Right ventricle myocardium inferior (tissue), 1 donor: ENCODE measurements around the gene AVP. TPM values are rescaled to one million over a fixed set of nuclear protein-coding genes. Genes with fewer than 3 reads are reported as not detected.
A peak's percentile ranks its signal among the peaks of the same experiment; 100 is the strongest.
"Not testable (repeated sequence)": the region's sequence is repeated elsewhere in the genome, so short reads cannot be mapped to it uniquely, and the experiment has no call there.

ENCODE experiments used
- ATAC-seq: fragments of 200-7000 bp; cut with Tn5 transposase; one replicate; pipeline ENCODE4 v1.9.1; 2020; ENCODE audit warnings: mild to moderate bottlenecking, moderate library complexity
- DNase-seq: peaks from one replicate; pipeline ENCODE4 v3.0.0; 2021; ENCODE audit errors: missing footprints
- intact Hi-C: fragments of 100-400 bp; cut with DNase I; formaldehyde crosslinking; loops from one replicate; pipeline ENCODE4 v1.11.0; 2022
- long read RNA-seq: library from polyadenylated mRNA; unstranded; transcript quantifications from one replicate; pipeline ENCODE4 v2.0.0, GENCODE V29; 2021
- total RNA-seq: library from RNA; stranded (reverse); fragmentation: NEBNext Ultra II Directional; extraction: Animal tissue kit (Norgen Biotek cat#: 25700); gene quantifications from one replicate; pipeline ENCODE4 v1.2.1, GENCODE V29; 2021
- donor health status: DM: no; HTN: yes; CAD: no; lungs with severe emphysema.

AVP gene
- 0.84 TPM for total RNA-seq
- long read RNA-seq, partial matches to known transcripts, result 1 of 1 reads
- long read RNA-seq, other reads (novel, unspliced or antisense), result 0 of 1 reads

- ATAC-seq (no peak), DNase-seq (no peak)
- intact Hi-C loops, result no loop called here
Measured at GRCh38 chr20:3084283-3084985, at the start of gene AVP. Gene AVP (minus strand): TSS chr20:3084724. CDS start chr20:3084674, 50 bp downstream.

- intact Hi-C loops, result no loop called here
- ATAC-seq, result no peak
- DNase-seq, result no peak
Measured at GRCh38 chr20:3134151-3134550, 49.6 kb upstream of the AVP start.

GRCh38 chr20:3133155-3133554, 48.6 kb upstream of the AVP start:
- ATAC-seq (no peak), DNase-seq (no peak)
- intact Hi-C loops, result no loop called here

GRCh38 chr20:3130051-3130600, 45.6 kb upstream of the AVP start:
- ATAC-seq (no peak), DNase-seq (no peak)
- intact Hi-C loops, result no loop called here

- intact Hi-C loops, result no loop called here
- ATAC-seq (no peak), DNase-seq (no peak)
Measured at GRCh38 chr20:3129094-3129493, 44.6 kb upstream of the AVP start.

- DNase-seq (no peak), ATAC-seq (no peak)
- intact Hi-C loops, result no loop called here
Measured at GRCh38 chr20:3128275-3128984, 43.9 kb upstream of the AVP start.

GRCh38 chr20:3126527-3126859, 42.0 kb upstream of the AVP start:
- no peak for ATAC-seq
- DNase-seq, result no peak
- intact Hi-C loops, result no loop called here

GRCh38 chr20:3125776-3126526, 41.4 kb upstream of the AVP start:
- ATAC-seq, DNase-seq, intact Hi-C loops: not testable (repeated sequence)

GRCh38 chr20:3124773-3125560, 40.4 kb upstream of the AVP start:
- ATAC-seq, DNase-seq, intact Hi-C loops: not testable (repeated sequence)

GRCh38 chr20:3124163-3124562, 39.6 kb upstream of the AVP start:
- intact Hi-C loops, result not testable (repeated sequence)

GRCh38 chr20:3123542-3123941, 39.0 kb upstream of the AVP start:
- DNase-seq (no peak), ATAC-seq (no peak)
- intact Hi-C loops, result no loop called here

More at GRCh38 chr20:3124163-3124562, 39.6 kb upstream of the AVP start:
- not testable (repeated sequence) for DNase-seq, ATAC-seq

GRCh38 chr20:3121955-3122610, 37.6 kb upstream of the AVP start:
- intact Hi-C loops, result no loop called here
- no peak for ATAC-seq

GRCh38 chr20:3121271-3121911, 36.9 kb upstream of the AVP start:
- DNase-seq (no peak), ATAC-seq (no peak)
- intact Hi-C loops, result no loop called here

More at GRCh38 chr20:3121955-3122610, 37.6 kb upstream of the AVP start:
- no peak for DNase-seq

- intact Hi-C loops, result no loop called here
- DNase-seq (no peak), ATAC-seq (no peak)
Measured at GRCh38 chr20:3119044-3119443, 34.5 kb upstream of the AVP start.

GRCh38 chr20:3117839-3118379, 33.4 kb upstream of the AVP start:
- intact Hi-C loops, result not testable (repeated sequence)
- peak; percentile 91 for ATAC-seq
- peak; percentile 82 for DNase-seq

GRCh38 chr20:3116341-3116740, 31.8 kb upstream of the AVP start:
- DNase-seq (no peak), ATAC-seq (no peak)
- intact Hi-C loops, result loop anchor here (1.0 kb wide), 1 partner anchor 62 kb away; no protein-coding TSS in a partner anchor
